Aortic smooth muscle cell (primary cell): ENCODE measurements around the gene NDUFA12. TPM values are rescaled to one million over a fixed set of nuclear protein-coding genes. Genes with fewer than 3 reads are reported as not detected.

Experiments used
- total RNA-seq: library from RNA; depleted of rRNA; stranded (reverse); fragments of >200 nt; gene quantifications from 2 replicates; pipeline ENCODE4 v1.2.3, GENCODE V29; 2014

NDUFA12 gene
- total RNA-seq: 102 and 118 TPM in 2 replicates

DNA sequence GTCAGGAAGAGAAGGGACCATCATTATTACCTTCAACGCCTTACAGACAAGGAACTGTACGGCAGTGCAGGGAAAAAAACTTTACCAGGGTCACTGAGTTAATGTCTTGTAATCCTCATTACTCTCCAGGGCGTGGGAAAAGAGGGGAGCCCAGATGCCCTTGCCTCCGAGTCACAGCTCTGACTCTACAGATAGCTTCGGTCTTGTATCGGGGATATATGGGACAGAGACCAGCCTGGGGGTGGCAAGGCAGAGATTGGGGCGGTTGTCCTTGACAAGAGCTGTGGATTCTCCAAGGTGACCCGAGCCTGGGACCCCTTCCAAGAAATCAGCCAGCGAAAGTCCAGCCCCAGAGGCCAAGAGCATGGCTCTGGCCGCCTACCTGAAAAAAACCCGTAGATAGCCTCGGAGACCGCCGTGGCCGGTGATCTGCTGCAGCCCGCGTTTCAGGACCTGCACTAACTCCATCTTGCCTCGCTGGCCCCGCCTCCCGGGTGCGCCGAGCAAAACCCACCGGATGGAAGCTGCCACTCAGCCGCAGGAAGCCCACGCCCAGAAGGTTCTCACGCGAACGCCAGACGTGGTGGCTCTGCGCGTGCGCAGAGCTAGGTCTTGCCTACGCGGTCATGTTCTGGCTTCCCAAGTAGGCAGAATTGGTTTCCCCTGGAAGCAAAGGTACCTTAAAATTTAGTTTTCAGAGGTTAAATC lies at the start of gene NDUFA12:
Gene NDUFA12 (minus strand): TSS at position 485 of the 708 bp plus-strand sequence. CDS start 17 bp downstream, at position 468.

Other genes starting within 250 kb of the NDUFA12 start
- 18.4 and 24.2 TPM in 2 replicates for gene NR2C1, start 69.9 kb upstream of the NDUFA12 start, total RNA-seq
- 3.8 and 4.4 TPM in 2 replicates for gene FGD6, start 213.8 kb upstream of the NDUFA12 start, total RNA-seq
- 58.1 and 75.9 TPM in 2 replicates for gene VEZT, start 214.1 kb upstream of the NDUFA12 start, total RNA-seq